WTC11 (cell line): ENCODE results near the gene HTR3A. TPM values are rescaled to one million over a fixed set of nuclear protein-coding genes. Genes with fewer than 3 reads are reported as not detected.
"Not testable (repeated sequence)": the region's sequence is repeated elsewhere in the genome, so short reads cannot be mapped to it uniquely, and the experiment has no call there.

Experiments used
- ATAC-seq: fragments of 200-7000 bp; cut with Tn5 transposase; 2 replicates; pipeline ENCODE4 v1.10.0; 2021; ENCODE audit warnings: mild to moderate bottlenecking, moderate library complexity
- CTCF ChIA-PET: fragments of 300-600 bp; sonication (Branson Sonifier 250); formaldehyde crosslinking; loops from one replicate; lab custom pipeline; 2021; ENCODE audit warnings: antibody characterized with exemption; lab: Charles Lee
- POLR2A ChIA-PET: fragments of 350-600 bp; sonication (Branson Sonifier 250); formaldehyde crosslinking; loops from one replicate; lab custom pipeline; 2021; ENCODE audit warnings: antibody characterized with exemption; lab: Charles Lee
- DNase-seq: peaks from one replicate; pipeline ENCODE4 v3.0.0; 2021; ENCODE audit warnings: low spot score
- H3K27ac Mint-ChIP-seq: 2 replicates; pipeline ENCODE4 v1.8.0; 2021; ENCODE audit warnings: mixed read lengths
- H3K27me3 Mint-ChIP-seq: 2 replicates; pipeline ENCODE4 v1.8.0; 2021; ENCODE audit warnings: low read depth, mild to moderate bottlenecking, moderate library complexity, mixed read lengths
- H3K36me3 Mint-ChIP-seq: 2 replicates; pipeline ENCODE4 v1.8.0; 2021; ENCODE audit warnings: mixed read lengths
- H3K4me1 Mint-ChIP-seq: 2 replicates; pipeline ENCODE4 v1.8.0; 2022; ENCODE audit warnings: mixed read lengths
- H3K4me3 Mint-ChIP-seq: 2 replicates; pipeline ENCODE4 v1.8.0; 2021; ENCODE audit warnings: mild to moderate bottlenecking, moderate library complexity, mixed read lengths
- H3K9me3 Mint-ChIP-seq: 2 replicates; pipeline ENCODE4 v1.8.0; 2021; ENCODE audit warnings: mixed read lengths
- E2F4 ChIP-seq: sonication (generic); formaldehyde crosslinking; IDR thresholded peaks from 2 replicates; pipeline ENCODE4 v1.8.1; 2022; ENCODE audit warnings: low read depth, mild to moderate bottlenecking, moderate library complexity, missing genetic modification reagents, borderline replicate concordance
- ELF4 ChIP-seq: sonication (generic); formaldehyde crosslinking; IDR thresholded peaks from 2 replicates; pipeline ENCODE4 v1.8.1; 2022; ENCODE audit warnings: low read depth, mild to moderate bottlenecking, moderate library complexity, missing genetic modification reagents
- ETV6 ChIP-seq: sonication (generic); formaldehyde crosslinking; IDR thresholded peaks from 2 replicates; pipeline ENCODE4 v1.8.1; 2022; ENCODE audit warnings: mild to moderate bottlenecking, missing genetic modification reagents
- NFE2L1 ChIP-seq: sonication (generic); formaldehyde crosslinking; IDR thresholded peaks from 2 replicates; pipeline ENCODE4 v1.8.1; 2023; ENCODE audit warnings: missing genetic modification reagents
- NFYB ChIP-seq: sonication (generic); formaldehyde crosslinking; conservative IDR thresholded peaks from 2 replicates; pipeline ENCODE4 v1.8.0; 2022; ENCODE audit warnings: low read depth, missing genetic modification reagents
- NR2C2 ChIP-seq: sonication (generic); formaldehyde crosslinking; IDR thresholded peaks from 2 replicates; pipeline ENCODE4 v1.8.0; 2022; ENCODE audit warnings: mild to moderate bottlenecking, missing genetic modification reagents
- OVOL2 ChIP-seq: fragments of 250-450 bp; sonication (Bioruptor Pico); IDR thresholded peaks from 2 replicates; pipeline ENCODE4 v1.9.0; 2021; ENCODE audit warnings: mild to moderate bottlenecking, borderline replicate concordance
- PRRX2 ChIP-seq: fragments of 250-450 bp; sonication (Bioruptor Pico); IDR thresholded peaks from 2 replicates; pipeline ENCODE4 v1.8.0; 2021; ENCODE audit warnings: mild to moderate bottlenecking
- RORB ChIP-seq: fragments of 250-450 bp; sonication (Bioruptor Pico); IDR thresholded peaks from 2 replicates; pipeline ENCODE4 v1.9.0; 2021; ENCODE audit warnings: mild to moderate bottlenecking
- SOX15 ChIP-seq: fragments of 250-450 bp; sonication (Bioruptor Pico); IDR thresholded peaks from 2 replicates; pipeline ENCODE4 v1.9.0; 2021; ENCODE audit warnings: mild to moderate bottlenecking
- TEAD1 ChIP-seq: sonication (generic); formaldehyde crosslinking; IDR thresholded peaks from 2 replicates; pipeline ENCODE4 v1.8.0; 2022; ENCODE audit warnings: mild to moderate bottlenecking, missing genetic modification reagents
- USF1 ChIP-seq: sonication (generic); formaldehyde crosslinking; IDR thresholded peaks from 2 replicates; pipeline ENCODE4 v1.8.0; 2022; ENCODE audit warnings: mild to moderate bottlenecking, missing genetic modification reagents
- ZNF219 ChIP-seq: sonication (generic); formaldehyde crosslinking; IDR thresholded peaks from 2 replicates; pipeline ENCODE4 v1.8.0; 2023; ENCODE audit warnings: missing genetic modification reagents, mild to moderate bottlenecking, borderline replicate concordance
- ZNF416 ChIP-seq: fragments of 250-450 bp; sonication (Bioruptor Pico); IDR thresholded peaks from 2 replicates; pipeline ENCODE4 v1.9.0; 2021; ENCODE audit warnings: mild to moderate bottlenecking, inconsistent platforms
- total RNA-seq: library from RNA; stranded (reverse); gene quantifications from 3 replicates; pipeline ENCODE4 v1.2.3, GENCODE V29; 2021
- TF ChIP-seq, protein P1 (sequence below): sonication (generic); formaldehyde crosslinking; IDR thresholded peaks from 2 replicates; pipeline ENCODE4 v1.8.1; 2022; ENCODE audit warnings: missing genetic modification reagents, borderline replicate concordance
- TF ChIP-seq, protein P2 (sequence below): sonication (generic); formaldehyde crosslinking; IDR thresholded peaks from 2 replicates; pipeline ENCODE4 v1.8.1; 2023; ENCODE audit warnings: mild to moderate bottlenecking, missing genetic modification reagents
- TF ChIP-seq, protein P3 (sequence below): fragments of 250-450 bp; sonication (Bioruptor Pico); IDR thresholded peaks from 2 replicates; pipeline ENCODE4 v1.9.0; 2021; ENCODE audit warnings: mild to moderate bottlenecking, borderline replicate concordance

HTR3A gene
- total RNA-seq, 1 experiment from 2014 or later = 4.1 TPM

DNA sequence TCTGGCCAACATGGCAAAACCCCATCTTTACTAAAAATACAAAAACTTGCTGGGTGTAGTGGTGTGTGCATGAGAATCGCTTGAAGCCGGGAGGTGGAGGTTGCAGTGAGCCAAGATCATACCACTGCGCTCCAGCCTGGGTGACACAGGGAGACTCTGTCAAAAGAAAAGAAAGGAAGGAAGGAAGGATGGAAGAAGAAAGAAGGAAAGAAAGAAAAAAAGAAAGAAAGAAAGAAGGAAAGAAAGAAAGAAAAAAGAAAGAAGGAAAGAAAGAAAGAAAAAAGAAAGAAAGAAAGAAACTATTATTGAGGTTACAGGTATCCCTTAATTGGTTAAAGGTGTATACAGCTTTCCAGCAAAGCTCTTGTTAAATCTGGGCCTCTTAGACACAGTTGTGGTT lies 40.7 kb upstream of the HTR3A start:
- H3K36me3 Mint-ChIP-seq, H3K9me3 Mint-ChIP-seq, DNase-seq, H3K27ac Mint-ChIP-seq, H3K4me3 Mint-ChIP-seq, CTCF ChIA-PET, H3K27me3 Mint-ChIP-seq, ATAC-seq: not testable (repeated sequence)
- POLR2A ChIA-PET = interaction anchor here (0.6 kb wide), 1 partner anchor 1172 kb away, joined by 4 read pairs; no protein-coding TSS in a partner anchor
- peaks cover 22% of the 10 kb centered on the region for H3K4me1 Mint-ChIP-seq
- TF ChIP-seq, protein P1, sequence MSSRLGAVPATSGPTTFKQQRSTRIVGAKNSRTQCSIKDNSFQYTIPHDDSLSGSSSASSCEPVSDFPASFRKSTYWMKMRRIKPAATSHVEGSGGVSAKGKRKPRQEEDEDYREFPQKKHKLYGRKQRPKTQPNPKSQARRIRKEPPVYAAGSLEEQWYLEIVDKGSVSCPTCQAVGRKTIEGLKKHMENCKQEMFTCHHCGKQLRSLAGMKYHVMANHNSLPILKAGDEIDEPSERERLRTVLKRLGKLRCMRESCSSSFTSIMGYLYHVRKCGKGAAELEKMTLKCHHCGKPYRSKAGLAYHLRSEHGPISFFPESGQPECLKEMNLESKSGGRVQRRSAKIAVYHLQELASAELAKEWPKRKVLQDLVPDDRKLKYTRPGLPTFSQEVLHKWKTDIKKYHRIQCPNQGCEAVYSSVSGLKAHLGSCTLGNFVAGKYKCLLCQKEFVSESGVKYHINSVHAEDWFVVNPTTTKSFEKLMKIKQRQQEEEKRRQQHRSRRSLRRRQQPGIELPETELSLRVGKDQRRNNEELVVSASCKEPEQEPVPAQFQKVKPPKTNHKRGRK (CRISPR knock-in tag) = 0 out of 2 replicates have a peak, but pooled peaks have one; percentile 41

- no peak overlapping the region for H3K27ac Mint-ChIP-seq
- ATAC-seq (no peak), DNase-seq (no peak)
- H3K4me1 Mint-ChIP-seq = peaks cover 22% of the 10 kb centered on the region
- POLR2A ChIA-PET = interaction anchor here (0.6 kb wide), 1 partner anchor 1172 kb away, joined by 4 read pairs; no protein-coding TSS in a partner anchor
- peaks cover 5% of the 10 kb centered on the region for H3K9me3 Mint-ChIP-seq
- no peaks in the 10 kb centered on the region for H3K36me3 Mint-ChIP-seq
- H3K27me3 Mint-ChIP-seq = no peaks in the 10 kb centered on the region
- CTCF ChIA-PET = no interaction called here
- no peak overlapping the region for H3K4me3 Mint-ChIP-seq
- no peak for TF ChIP-seq NFE2L1 (CRISPR knock-in tag)
- TF ChIP-seq, protein P2, sequence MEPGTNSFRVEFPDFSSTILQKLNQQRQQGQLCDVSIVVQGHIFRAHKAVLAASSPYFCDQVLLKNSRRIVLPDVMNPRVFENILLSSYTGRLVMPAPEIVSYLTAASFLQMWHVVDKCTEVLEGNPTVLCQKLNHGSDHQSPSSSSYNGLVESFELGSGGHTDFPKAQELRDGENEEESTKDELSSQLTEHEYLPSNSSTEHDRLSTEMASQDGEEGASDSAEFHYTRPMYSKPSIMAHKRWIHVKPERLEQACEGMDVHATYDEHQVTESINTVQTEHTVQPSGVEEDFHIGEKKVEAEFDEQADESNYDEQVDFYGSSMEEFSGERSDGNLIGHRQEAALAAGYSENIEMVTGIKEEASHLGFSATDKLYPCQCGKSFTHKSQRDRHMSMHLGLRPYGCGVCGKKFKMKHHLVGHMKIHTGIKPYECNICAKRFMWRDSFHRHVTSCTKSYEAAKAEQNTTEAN (CRISPR knock-in tag) = no peak
- no peak for TF ChIP-seq ELF4 (CRISPR knock-in tag)
- no peak for TF ChIP-seq NR2C2 (CRISPR knock-in tag)
- TF ChIP-seq SOX15 = no peak
- TF ChIP-seq ZNF219 (CRISPR knock-in tag) = no peak
- no peak for TF ChIP-seq RORB (CRISPR knock-in tag)
- no peak for TF ChIP-seq ETV6 (CRISPR knock-in tag)
- no peak for TF ChIP-seq USF1 (CRISPR knock-in tag)
- TF ChIP-seq E2F4 (CRISPR knock-in tag) = no peak
- TF ChIP-seq, protein P3, sequence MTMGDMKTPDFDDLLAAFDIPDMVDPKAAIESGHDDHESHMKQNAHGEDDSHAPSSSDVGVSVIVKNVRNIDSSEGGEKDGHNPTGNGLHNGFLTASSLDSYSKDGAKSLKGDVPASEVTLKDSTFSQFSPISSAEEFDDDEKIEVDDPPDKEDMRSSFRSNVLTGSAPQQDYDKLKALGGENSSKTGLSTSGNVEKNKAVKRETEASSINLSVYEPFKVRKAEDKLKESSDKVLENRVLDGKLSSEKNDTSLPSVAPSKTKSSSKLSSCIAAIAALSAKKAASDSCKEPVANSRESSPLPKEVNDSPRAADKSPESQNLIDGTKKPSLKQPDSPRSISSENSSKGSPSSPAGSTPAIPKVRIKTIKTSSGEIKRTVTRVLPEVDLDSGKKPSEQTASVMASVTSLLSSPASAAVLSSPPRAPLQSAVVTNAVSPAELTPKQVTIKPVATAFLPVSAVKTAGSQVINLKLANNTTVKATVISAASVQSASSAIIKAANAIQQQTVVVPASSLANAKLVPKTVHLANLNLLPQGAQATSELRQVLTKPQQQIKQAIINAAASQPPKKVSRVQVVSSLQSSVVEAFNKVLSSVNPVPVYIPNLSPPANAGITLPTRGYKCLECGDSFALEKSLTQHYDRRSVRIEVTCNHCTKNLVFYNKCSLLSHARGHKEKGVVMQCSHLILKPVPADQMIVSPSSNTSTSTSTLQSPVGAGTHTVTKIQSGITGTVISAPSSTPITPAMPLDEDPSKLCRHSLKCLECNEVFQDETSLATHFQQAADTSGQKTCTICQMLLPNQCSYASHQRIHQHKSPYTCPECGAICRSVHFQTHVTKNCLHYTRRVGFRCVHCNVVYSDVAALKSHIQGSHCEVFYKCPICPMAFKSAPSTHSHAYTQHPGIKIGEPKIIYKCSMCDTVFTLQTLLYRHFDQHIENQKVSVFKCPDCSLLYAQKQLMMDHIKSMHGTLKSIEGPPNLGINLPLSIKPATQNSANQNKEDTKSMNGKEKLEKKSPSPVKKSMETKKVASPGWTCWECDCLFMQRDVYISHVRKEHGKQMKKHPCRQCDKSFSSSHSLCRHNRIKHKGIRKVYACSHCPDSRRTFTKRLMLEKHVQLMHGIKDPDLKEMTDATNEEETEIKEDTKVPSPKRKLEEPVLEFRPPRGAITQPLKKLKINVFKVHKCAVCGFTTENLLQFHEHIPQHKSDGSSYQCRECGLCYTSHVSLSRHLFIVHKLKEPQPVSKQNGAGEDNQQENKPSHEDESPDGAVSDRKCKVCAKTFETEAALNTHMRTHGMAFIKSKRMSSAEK = no peak
- TF ChIP-seq PRRX2 = no peak
- no peak for TF ChIP-seq TEAD1 (CRISPR knock-in tag)
- TF ChIP-seq NFYB (CRISPR knock-in tag) = no peak
- TF ChIP-seq ZNF416 (CRISPR knock-in tag) = no peak
- TF ChIP-seq OVOL2 = no peak
Observed at GRCh38 chr11:113934761-113935160, 40.1 kb upstream of the HTR3A start.
